ENCODE results near the gene CELF4.

Gene CELF4

GRCh38 chr18:37277804-37278203 is 287.8 kb downstream of the CELF4 start:
- no peaks in the 10 kb centered on the region for H3K9me3 ChIP-seq (ENCODE audit: severe bottlenecking)
- no peaks in the 10 kb centered on the region for H3K36me3 ChIP-seq (ENCODE audit: low read depth)
- no peaks in the 10 kb centered on the region for H3K4me1 ChIP-seq (ENCODE audit: insufficient read depth, poor library complexity, severe bottlenecking)
- ATAC-seq (ENCODE audit: low read depth) (no peak), DNase-seq (ENCODE audit: low spot score) (no peak)
- no peak overlapping the region for H3K27ac ChIP-seq (ENCODE audit: poor library complexity, severe bottlenecking)
- TF ChIP-seq CTCF (IDR thresholded peaks at IDR 0.05; ENCODE audit: poor library complexity, severe bottlenecking), result no peak
- H3K27me3 ChIP-seq (ENCODE audit: insufficient read depth, poor library complexity, severe bottlenecking), result peaks cover 43% of the 10 kb centered on the region
- H3K4me3 ChIP-seq (ENCODE audit: severe bottlenecking), result no peak overlapping the region

DNA sequence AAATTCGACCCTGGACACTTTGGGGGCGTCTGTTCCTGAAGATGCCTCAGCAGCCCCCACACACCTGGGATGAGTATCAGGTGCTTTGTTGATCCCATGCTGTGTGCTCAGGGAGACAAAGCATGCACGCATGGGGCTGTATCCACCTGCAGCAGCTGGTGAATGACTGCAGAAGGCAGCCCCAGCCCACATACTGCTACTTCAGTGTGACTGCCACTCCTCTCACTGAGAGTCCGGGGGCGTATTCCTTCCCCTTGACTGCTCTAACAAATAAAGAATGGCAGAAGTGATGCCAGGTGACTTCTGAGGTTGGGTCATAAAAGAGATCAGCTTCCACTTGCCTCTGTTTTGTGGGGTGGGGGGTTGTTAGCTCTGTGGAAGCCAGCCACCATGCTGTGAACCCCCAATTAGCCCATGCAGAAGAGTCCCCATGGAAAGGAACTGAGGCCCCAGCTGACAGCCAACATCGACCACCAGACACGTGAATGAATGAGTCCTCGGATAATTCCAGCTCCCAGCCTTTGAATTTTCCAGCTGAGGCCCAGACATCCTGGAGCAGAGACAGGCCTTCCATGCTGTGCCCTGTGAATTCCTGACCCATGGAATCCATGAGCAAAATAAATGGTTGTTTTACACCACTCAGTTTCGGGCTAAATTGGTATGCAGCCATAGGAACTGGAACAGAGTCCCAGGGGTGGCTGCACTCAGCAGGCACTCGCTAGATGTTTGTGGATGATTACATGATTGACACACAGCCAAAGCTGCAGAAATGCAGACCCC is 289.3 kb downstream of the CELF4 start:
- Histone ChIP-seq H3K9me3 (ENCODE audit: severe bottlenecking) (no peaks in the 10 kb centered on the region), H3K27ac (ENCODE audit: poor library complexity, severe bottlenecking) (no peak overlapping the region), H3K27me3 (ENCODE audit: insufficient read depth, poor library complexity, severe bottlenecking) (peaks cover 45% of the 10 kb centered on the region), H3K4me1 (ENCODE audit: insufficient read depth, poor library complexity, severe bottlenecking) (no peaks in the 10 kb centered on the region), H3K4me3 (ENCODE audit: severe bottlenecking) (no peak overlapping the region), H3K36me3 (ENCODE audit: low read depth) (no peaks in the 10 kb centered on the region)
- DNase-seq (ENCODE audit: low spot score) (no peak), ATAC-seq (ENCODE audit: low read depth) (no peak)
- no peak for TF ChIP-seq CTCF (IDR thresholded peaks at IDR 0.05; ENCODE audit: poor library complexity, severe bottlenecking)

DNA sequence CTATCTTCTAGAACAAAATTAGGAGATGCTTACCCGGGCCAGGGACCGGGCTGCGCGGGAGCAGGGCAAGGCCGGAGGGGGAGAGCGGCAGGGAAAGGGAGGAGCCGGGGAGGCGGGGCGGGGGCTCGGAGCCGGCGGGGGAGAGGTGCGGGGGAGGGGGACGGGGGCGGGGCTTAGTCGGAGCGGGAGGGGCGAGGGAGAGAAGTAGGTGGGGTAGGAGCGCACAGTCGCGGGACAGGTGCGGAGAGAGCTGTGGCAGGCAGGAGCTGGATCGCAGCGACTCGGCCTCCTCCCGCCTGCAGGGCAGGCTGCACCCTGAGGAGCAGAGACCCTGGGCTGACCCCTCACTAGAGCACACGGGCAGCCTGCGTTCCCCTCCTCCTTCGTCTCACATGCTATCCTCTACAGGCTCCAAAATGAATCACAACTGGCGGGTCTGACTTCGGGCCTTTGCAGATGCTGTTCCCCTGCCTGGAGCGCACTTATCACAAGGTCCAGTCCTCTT is 290.3 kb downstream of the CELF4 start:
- Histone ChIP-seq H3K4me3 (ENCODE audit: severe bottlenecking) (no peak overlapping the region), H3K36me3 (ENCODE audit: low read depth) (no peaks in the 10 kb centered on the region), H3K27me3 (ENCODE audit: insufficient read depth, poor library complexity, severe bottlenecking) (peaks cover 45% of the 10 kb centered on the region), H3K9me3 (ENCODE audit: severe bottlenecking) (no peaks in the 10 kb centered on the region), H3K4me1 (ENCODE audit: insufficient read depth, poor library complexity, severe bottlenecking) (no peaks in the 10 kb centered on the region), H3K27ac (ENCODE audit: poor library complexity, severe bottlenecking) (no peak overlapping the region)
- TF ChIP-seq CTCF (IDR thresholded peaks at IDR 0.05; ENCODE audit: poor library complexity, severe bottlenecking), result no peak
- DNase-seq (ENCODE audit: low spot score), result no peak
- no peak for ATAC-seq (ENCODE audit: low read depth)

GRCh38 chr18:37274309-37275236 is 291.0 kb downstream of the CELF4 start:
- H3K9me3 ChIP-seq (ENCODE audit: severe bottlenecking), result no peaks in the 10 kb centered on the region
- peaks cover 45% of the 10 kb centered on the region for H3K27me3 ChIP-seq (ENCODE audit: insufficient read depth, poor library complexity, severe bottlenecking)
- no peaks in the 10 kb centered on the region for H3K36me3 ChIP-seq (ENCODE audit: low read depth)
- peak; percentile 19; the same call in 1 of the 3 replicates for ATAC-seq (ENCODE audit: low read depth)
- no peak overlapping the region for H3K4me3 ChIP-seq (ENCODE audit: severe bottlenecking)
- no peaks in the 10 kb centered on the region for H3K4me1 ChIP-seq (ENCODE audit: insufficient read depth, poor library complexity, severe bottlenecking)
- TF ChIP-seq CTCF (IDR thresholded peaks at IDR 0.05; ENCODE audit: poor library complexity, severe bottlenecking), result no peak
- no peak for DNase-seq (ENCODE audit: low spot score)
- no peak overlapping the region for H3K27ac ChIP-seq (ENCODE audit: poor library complexity, severe bottlenecking)

Measured in RWPE2 (cell line).